NCI-H526 (cell line): ENCODE measurements around the gene OSBPL8.

Source experiments
- DNase-seq, 2 experiments: peaks; one replicate each; lab custom pipeline; 2025; lab: John Stamatoyannopoulos, UW

The OSBPL8 gene

GRCh38 chr12:76307083-76307482, 252.5 kb downstream of the OSBPL8 start:
- DNase-seq = no peak

GRCh38 chr12:76303989-76304460, 255.5 kb downstream of the OSBPL8 start:
- DNase-seq = no peak

- no peak for DNase-seq
Observed at GRCh38 chr12:76303365-76303764, 256.2 kb downstream of the OSBPL8 start.
